Endothelial cell of umbilical vein (primary cell): ENCODE results near the gene SKIC3. TPM values are rescaled to one million over a fixed set of nuclear protein-coding genes. Genes with fewer than 3 reads are reported as not detected.

Source experiments
- BruUV-seq: library from RNA; stranded (reverse); fragments of 400-500 nt; replicated peaks from 2 replicates; lab custom pipeline; 2021; lab: Mats Ljungman, UMichigan
- CTCF ChIA-PET: fragments of 300-600, 350-600 bp; sonication (Branson Sonifier 250); formaldehyde crosslinking; loops from one replicate; lab custom pipeline; 2021; ENCODE audit warnings: antibody characterized with exemption, inconsistent platforms; lab: Charles Lee
- POLR2A ChIA-PET: fragments of 300-600, 350-600 bp; sonication (Branson Sonifier 250); formaldehyde crosslinking; loops from one replicate; lab custom pipeline; 2021; ENCODE audit warnings: antibody characterized with exemption, inconsistent platforms; lab: Charles Lee
- DNase-seq: peaks from one replicate; pipeline ENCODE4 v3.0.0-alpha.2; 2011; ENCODE audit warnings: low read depth, low spot score
- FAIRE-seq: peaks from 2 replicates; lab custom pipeline; 2011; peaks lifted over from hg19 to GRCh38; lab: Jason Lieb, UNC
- H2AFZ ChIP-seq: 2 replicates; pipeline ENCODE4 v1.6.0; 2012; ENCODE audit warnings: low read depth, low read length, control low read depth, inconsistent platforms
- H3K27ac ChIP-seq: 2 replicates; pipeline ENCODE4 v1.5.1; 2011; ENCODE audit warnings: low read depth, mild to moderate bottlenecking, control low read depth, low read length, moderate library complexity; ENCODE audit not compliant: insufficient read depth
- H3K27me3 ChIP-seq, 2 experiments: 2 replicates each; pipeline versions ENCODE4 v1.6.0 to v1.6.1; 2011; ENCODE audit warnings: low read length in 2 of 2, mixed read lengths in 1 of 2; ENCODE audit not compliant: control insufficient read depth in 2 of 2, insufficient read depth in 2 of 2
- H3K36me3 ChIP-seq, 2 experiments: 2 replicates in 1 of 2; 3 replicates in 1 of 2; pipeline ENCODE4 v1.5.1; 2011; ENCODE audit warnings: low read length in 2 of 2, mild to moderate bottlenecking in 1 of 2, moderate library complexity in 1 of 2; ENCODE audit not compliant: control insufficient read depth in 2 of 2, insufficient read depth in 2 of 2; ENCODE audit errors: extremely low read depth in 1 of 2
- H3K4me1 ChIP-seq: 3 replicates; pipeline ENCODE4 v1.5.1; 2011; ENCODE audit warnings: mild to moderate bottlenecking, low read length; ENCODE audit not compliant: control insufficient read depth, insufficient read depth; ENCODE audit errors: extremely low read depth
- H3K4me2 ChIP-seq: 2 replicates; pipeline ENCODE4 v1.6.1; 2011; ENCODE audit warnings: low read length, control low read depth, mixed read lengths; ENCODE audit not compliant: insufficient read depth
- H3K4me3 ChIP-seq, 3 experiments: fragments of 200-600 bp in 1 of 3; sonication (generic), shearing (Covaris generic) in 1 of 3; replicated peaks in 1 of 3; 2 replicates each; pipeline ENCODE4 v1.5.1; 2011 to 2016; ENCODE audit warnings: control low read depth in 3 of 3, low read length in 3 of 3, mild to moderate bottlenecking in 2 of 3, inconsistent platforms in 1 of 3, low read depth in 1 of 3, moderate library complexity in 1 of 3; ENCODE audit not compliant: insufficient read depth in 1 of 3
- H3K79me2 ChIP-seq: 2 replicates; pipeline ENCODE4 v1.6.0; 2012; ENCODE audit warnings: low read length, inconsistent platforms; ENCODE audit not compliant: control insufficient read depth, insufficient read depth
- H3K9ac ChIP-seq: replicated peaks from 2 replicates; pipeline ENCODE3; 2011; ENCODE audit warnings: low read length, control low read depth; ENCODE audit not compliant: insufficient read depth; ENCODE audit errors: extremely low read depth
- H3K9me1 ChIP-seq: replicated peaks from 3 replicates; pipeline ENCODE4 v1.6.0; 2011; ENCODE audit warnings: mild to moderate bottlenecking, low read length; ENCODE audit not compliant: control insufficient read depth, insufficient read depth; ENCODE audit errors: extremely low read depth
- H3K9me3 ChIP-seq: replicated peaks from 2 replicates; pipeline ENCODE4 v1.5.1; 2012; ENCODE audit warnings: low read length, inconsistent platforms; ENCODE audit not compliant: control insufficient read depth, insufficient read depth
- H4K20me1 ChIP-seq: replicated peaks from 2 replicates; pipeline ENCODE3; 2011; ENCODE audit warnings: mild to moderate bottlenecking, low read length; ENCODE audit not compliant: control insufficient read depth, insufficient read depth; ENCODE audit errors: extremely low read depth
- CTCF ChIP-seq, 2 donors: IDR thresholded peaks; 1 replicate in 1 of 2; 2 replicates in 1 of 2; pipeline ENCODE4 v1.5.1; 2011; ENCODE audit warnings: low read length in 2 of 2, mild to moderate bottlenecking in 2 of 2, moderate library complexity in 2 of 2, control low read depth in 1 of 2, inconsistent platforms in 1 of 2, low read depth in 1 of 2; ENCODE audit not compliant: insufficient read depth in 1 of 2; ENCODE audit errors: extremely low read depth in 1 of 2
- EZH2 ChIP-seq: IDR thresholded peaks from 2 replicates; pipeline ENCODE4 v1.6.1; 2012; ENCODE audit warnings: borderline replicate concordance, low read depth, mild to moderate bottlenecking, moderate library complexity, low read length, inconsistent platforms; ENCODE audit not compliant: severe bottlenecking
- FOS ChIP-seq: IDR thresholded peaks from 2 replicates; pipeline ENCODE4 v1.6.1; 2011; ENCODE audit warnings: mild to moderate bottlenecking, low read length, moderate library complexity, borderline replicate concordance; ENCODE audit not compliant: insufficient read depth
- GATA2 ChIP-seq: IDR thresholded peaks from 2 replicates; pipeline ENCODE4 v1.7.0; 2011; ENCODE audit warnings: low read depth, mild to moderate bottlenecking, moderate library complexity, mixed read lengths, low read length; ENCODE audit not compliant: insufficient read length, insufficient read depth
- JUN ChIP-seq: IDR thresholded peaks from 2 replicates; pipeline ENCODE4 v1.6.1; 2011; ENCODE audit warnings: borderline replicate concordance, low read depth; ENCODE audit not compliant: insufficient read length, insufficient read depth
- MAX ChIP-seq: IDR thresholded peaks from 2 replicates; pipeline ENCODE4 v1.6.1; 2011; ENCODE audit not compliant: insufficient read depth, insufficient read length
- MYC ChIP-seq: IDR thresholded peaks from one replicate; pipeline ENCODE4 v1.6.1; 2011; ENCODE audit warnings: mild to moderate bottlenecking, low read depth, low read length
- POLR2A ChIP-seq: IDR thresholded peaks from 2 replicates; pipeline ENCODE4 v1.6.1; 2012; ENCODE audit warnings: low read depth, mild to moderate bottlenecking, control low read depth, low read length
- POLR2AphosphoS5 ChIP-seq: IDR thresholded peaks from 2 replicates; pipeline ENCODE4 v1.6.1; 2012; ENCODE audit warnings: low read depth, mild to moderate bottlenecking, control low read depth, low read length, moderate library complexity; ENCODE audit not compliant: insufficient read depth
- dilution Hi-C: fragments of 300-500 bp; cut with MboI; formaldehyde crosslinking; loops from one replicate; pipeline ENCODE4 v1.15.0; 2019; ENCODE audit warnings: low sequenced_read_pairs; ENCODE audit not compliant: extremely low pct_ligation_motif_present
- intact Hi-C: fragments of 100-400 bp; cut with micrococcal nuclease; formaldehyde crosslinking; loops from one replicate; pipeline ENCODE4 v1.10.0; 2022
- polyA plus RNA-seq, 4 experiments: library from polyadenylated mRNA; depleted of rRNA in 3 of 4; stranded (reverse) in 3 of 4; unstranded in 1 of 4; fragments of >200 nt; gene quantifications; 2 replicates each; pipeline versions ENCODE4 v1.2.1 to v1.2.3, GENCODE V29; 2011 to 2012; ENCODE audit warnings: missing spikeins in 1 of 4
- total RNA-seq: library from RNA; stranded (reverse); gene quantifications from 2 replicates; pipeline ENCODE4 v1.2.3, GENCODE V29; 2021

SKIC3 gene
- total and polyA plus RNA-seq, 2 donors (not counting 3 experiments of a cell fraction or from before 2014, with no cell fraction given) = 18.8 to 100 TPM

GRCh38 chr5:95533106-95533505 lies 21.7 kb downstream of the SKIC3 start:
- no peak overlapping the region for H3K4me3 ChIP-seq
- H2AFZ ChIP-seq = no peak overlapping the region
- H3K27me3 ChIP-seq = no peaks in the 10 kb centered on the region
- H3K79me2 ChIP-seq = peaks cover 13% of the 10 kb centered on the region
- intact Hi-C loops = no loop called here
- no peaks in the 10 kb centered on the region for H3K9me1 ChIP-seq
- CTCF ChIA-PET = interaction anchor here (1.0 to 2.9 kb wide), 3 partner anchors 8 to 22 kb away, joined by 3 to 12 read pairs (median 4); partner anchors contain the start of genes ARSK and SKIC3
- H3K4me2 ChIP-seq = no peak overlapping the region
- TF ChIP-seq MYC (no peak), JUN (no peak), GATA2 (no peak), POLR2AphosphoS5 (no peak), FOS (no peak), CTCF (IDR thresholded peaks at IDR 0.05; ENCODE audit: extremely low read depth in 1 of 2, insufficient read depth in 1 of 2, low read depth in 1 of 2, low read length in 2 of 2) (no peak), MAX (no peak), POLR2A (no peak), EZH2 (no peak)
- H3K36me3 ChIP-seq = peaks cover 6 to 31% of the 10 kb centered on the region in 2 experiments
- POLR2A ChIA-PET = no interaction called here
- FAIRE-seq (no peak), DNase-seq (no peak)
- H3K9ac ChIP-seq = no peak overlapping the region
- no TSS peak for BruUV-seq
- H3K27ac ChIP-seq = no peak overlapping the region
- dilution Hi-C loops = no loop called here
- H4K20me1 ChIP-seq = no peaks in the 10 kb centered on the region
- no peaks in the 10 kb centered on the region for H3K9me3 ChIP-seq
- no peaks in the 10 kb centered on the region for H3K4me1 ChIP-seq
